CD14-positive monocyte (primary cell): ENCODE results near the gene MAFG. TPM values are rescaled to one million over a fixed set of nuclear protein-coding genes. Genes with fewer than 3 reads are reported as not detected.
A peak's percentile ranks its signal among the peaks of the same experiment; 100 is the strongest.

ENCODE experiments used
- DNase-seq, 3 donors: peaks; one replicate each; pipeline ENCODE4 v3.0.0-alpha.2; 2011 to 2022
- H2AFZ ChIP-seq: 2 replicates; pipeline ENCODE4 v1.6.0; 2012; ENCODE audit warnings: mild to moderate bottlenecking, low read depth, low read length, inconsistent platforms; ENCODE audit not compliant: insufficient read depth, poor library complexity, severe bottlenecking
- H3K27ac ChIP-seq, 2 donors: 1 replicate in 1 of 2; 2 replicates in 1 of 2; pipeline ENCODE4 v1.5.1; 2012 to 2013; ENCODE audit warnings: low read length in 2 of 2, control low read depth in 1 of 2, inconsistent platforms in 1 of 2, low read depth in 1 of 2, mild to moderate bottlenecking in 1 of 2
- H3K27me3 ChIP-seq, 2 donors: one replicate each; pipeline versions ENCODE4 v1.6.0 to v1.6.1; 2011 to 2013; ENCODE audit warnings: low read length in 2 of 2; ENCODE audit not compliant: control insufficient read depth in 2 of 2, insufficient read depth in 2 of 2
- H3K36me3 ChIP-seq, 2 donors: replicated peaks in 1 of 2; 1 replicate in 1 of 2; 2 replicates in 1 of 2; pipeline versions ENCODE4 v1.5.1 to v1.6.1; 2012 to 2013; ENCODE audit warnings: low read length in 2 of 2, control low read depth in 1 of 2, inconsistent platforms in 1 of 2, mild to moderate bottlenecking in 1 of 2; ENCODE audit not compliant: insufficient read depth in 2 of 2, control insufficient read depth in 1 of 2
- H3K4me1 ChIP-seq, 2 donors: 1 replicate in 1 of 2; 2 replicates in 1 of 2; pipeline versions ENCODE4 v1.5.1 to v1.6.1; 2012 to 2013; ENCODE audit warnings: low read length in 2 of 2, control low read depth in 1 of 2, inconsistent platforms in 1 of 2, mild to moderate bottlenecking in 1 of 2, moderate library complexity in 1 of 2; ENCODE audit not compliant: insufficient read depth in 2 of 2, control insufficient read depth in 1 of 2
- H3K4me2 ChIP-seq: replicated peaks from 2 replicates; pipeline ENCODE3; 2012; ENCODE audit warnings: low read length, moderate library complexity, mild to moderate bottlenecking; ENCODE audit not compliant: poor library complexity, severe bottlenecking; ENCODE audit errors: extremely low read depth
- H3K4me3 ChIP-seq, 3 experiments: fragments of 200-600 bp in 1 of 3; sonication (generic) in 1 of 3; replicated peaks in 1 of 3; 1 replicate in 2 of 3; 2 replicates in 1 of 3; pipeline ENCODE4 v1.5.1; 2011 to 2013; ENCODE audit warnings: low read length in 3 of 3, mild to moderate bottlenecking in 3 of 3, control low read depth in 2 of 3, low read depth in 2 of 3, inconsistent platforms in 1 of 3, moderate library complexity in 1 of 3
- H3K79me2 ChIP-seq: 2 replicates; pipeline ENCODE4 v1.6.0; 2012; ENCODE audit warnings: mild to moderate bottlenecking, control low read depth, inconsistent platforms, low read length, moderate library complexity; ENCODE audit not compliant: insufficient read depth
- H3K9ac ChIP-seq: 2 replicates; pipeline ENCODE4 v1.6.0; 2017; ENCODE audit warnings: low read length, mild to moderate bottlenecking; ENCODE audit not compliant: insufficient read depth, poor library complexity, severe bottlenecking
- H3K9me3 ChIP-seq, 2 donors: replicated peaks in 1 of 2; 1 replicate in 1 of 2; 2 replicates in 1 of 2; pipeline versions ENCODE4 v1.5.1 to v1.6.1; 2012 to 2013; ENCODE audit warnings: low read length in 2 of 2, control low read depth in 1 of 2; ENCODE audit not compliant: control insufficient read depth in 1 of 2, insufficient read depth in 1 of 2
- H4K20me1 ChIP-seq: 2 replicates; pipeline ENCODE4 v1.6.0; 2012; ENCODE audit warnings: mild to moderate bottlenecking, low read length, control low read depth, moderate library complexity; ENCODE audit not compliant: insufficient read depth
- H3K27ac Mint-ChIP-seq, 7 donors: one replicate each; pipeline ENCODE4 v1.8.0; 2020; ENCODE audit warnings: mild to moderate bottlenecking in 7 of 7, mixed read lengths in 7 of 7, moderate library complexity in 6 of 7, inconsistent platforms in 2 of 7
- H3K27me3 Mint-ChIP-seq, 3 donors: one replicate each; pipeline ENCODE4 v1.8.0; 2021 to 2022; ENCODE audit warnings: low read depth in 3 of 3, mild to moderate bottlenecking in 3 of 3, mixed read lengths in 3 of 3, moderate library complexity in 3 of 3, inconsistent platforms in 1 of 3
- H3K36me3 Mint-ChIP-seq, 2 donors: one replicate each; pipeline ENCODE4 v1.8.0; 2020; ENCODE audit warnings: mixed read lengths in 2 of 2, inconsistent platforms in 1 of 2, mild to moderate bottlenecking in 1 of 2
- H3K4me1 Mint-ChIP-seq: one replicate; pipeline ENCODE4 v1.8.0; 2020; ENCODE audit warnings: mild to moderate bottlenecking, mixed read lengths
- H3K4me3 Mint-ChIP-seq, 2 donors: one replicate each; pipeline ENCODE4 v1.8.0; 2020; ENCODE audit warnings: mild to moderate bottlenecking in 2 of 2, mixed read lengths in 2 of 2, moderate library complexity in 1 of 2
- H3K9me3 Mint-ChIP-seq, 7 donors: one replicate each; pipeline ENCODE4 v1.8.0; 2020 to 2022; ENCODE audit warnings: mixed read lengths in 7 of 7, mild to moderate bottlenecking in 6 of 7, moderate library complexity in 6 of 7, inconsistent platforms in 2 of 7
- WGBS: methylation state at CpG from one replicate; pipeline ENCODE4 v1.1.5; 2013; ENCODE audit warnings: missing lambda C conversion rate; ENCODE audit not compliant: insufficient coverage; 5-methylcytosine and 5-hydroxymethylcytosine counted together
- intact Hi-C, 2 donors: fragments of 100-400 bp; cut with micrococcal nuclease; formaldehyde crosslinking; loops; one replicate each; pipeline versions ENCODE4 v1.15.0 to v1.15.1; 2023
- polyA plus RNA-seq, 3 donors: library from polyadenylated mRNA; depleted of rRNA in 1 of 3; unstranded in 2 of 3; stranded (reverse) in 1 of 3; fragments of 300-500 nt in 2 of 3; fragments of >200 nt in 1 of 3; fragmentation: Illumina TruSeq in 2 of 3; gene quantifications; 1 replicate in 2 of 3; 2 replicates in 1 of 3; pipeline ENCODE4 v1.2.3, GENCODE V29; 2012 to 2021
- TF ChIP-seq, protein P1 (sequence below): fragments of 200-600 bp; IDR thresholded peaks from one replicate; pipeline ENCODE4 v1.8.0; 2022; ENCODE audit warnings: antibody characterized with exemption, mild to moderate bottlenecking

Gene MAFG
- polyA plus RNA-seq, 3 donors = 7.4 to 66.0 (median 7.6) TPM

DNA sequence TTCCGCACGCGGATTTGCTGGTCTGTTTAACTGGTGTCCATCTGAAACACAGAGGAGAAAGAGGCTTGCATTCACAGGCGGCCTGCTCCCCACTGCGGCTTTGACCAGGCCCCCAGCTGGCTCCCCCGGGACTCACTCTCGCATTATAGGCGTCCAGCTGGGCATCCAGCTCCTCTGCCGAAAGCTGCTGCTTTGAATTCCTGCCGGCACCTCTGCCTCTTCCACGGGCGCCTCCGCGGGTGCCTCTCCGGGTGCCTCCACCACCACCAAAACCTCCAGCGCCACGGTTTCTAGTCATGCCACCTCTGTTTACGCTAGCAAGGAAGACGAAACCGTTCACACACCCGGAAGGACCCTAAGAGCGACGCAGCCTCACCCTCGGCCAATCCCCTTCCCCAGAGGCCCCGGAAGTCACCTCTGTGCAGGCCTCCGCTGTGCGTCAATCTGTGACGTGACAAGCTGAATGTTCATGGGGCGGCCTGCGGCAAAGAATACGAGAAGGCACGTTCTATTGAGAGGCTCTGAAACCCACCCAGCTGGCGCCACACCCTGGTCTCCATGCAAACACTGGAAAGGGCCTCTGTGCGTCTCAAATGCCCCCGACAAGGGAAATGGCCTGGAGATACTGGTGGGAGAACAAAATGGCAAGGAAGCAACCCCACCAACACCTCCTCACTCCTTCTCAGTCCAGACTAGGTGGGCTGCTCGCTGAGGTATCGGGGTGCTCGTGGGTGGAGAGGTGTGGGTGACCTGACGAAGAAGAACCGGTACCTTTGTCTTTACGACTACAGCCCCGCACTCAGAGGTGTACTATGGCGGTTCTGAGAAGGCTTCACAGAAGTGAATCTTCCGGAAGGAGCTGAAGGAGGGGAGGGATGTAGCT is 39.2 kb downstream of the MAFG start:
- H3K4me3 ChIP-seq = no peak overlapping the region
- Mint-ChIP-seq H3K4me1 (peaks cover 15% of the 10 kb centered on the region), H3K27ac (peak overlapping the region in 2 of 7 donors; percentile 12 to 75), H3K36me3 (peaks cover 49 to 71% of the 10 kb centered on the region in 2 donors), H3K27me3 (peaks cover 0 to 2% (median 0%) of the 10 kb centered on the region in 3 donors), H3K4me3 (no peak overlapping the region), H3K9me3 (no peaks in the 10 kb centered on the region)
- H3K9me3 ChIP-seq = no peaks in the 10 kb centered on the region
- H3K27ac ChIP-seq = no peak overlapping the region
- peaks cover 60 to 67% of the 10 kb centered on the region in 2 donors for H3K36me3 ChIP-seq
- H3K27me3 ChIP-seq = no peaks in the 10 kb centered on the region
- peaks cover 62% of the 10 kb centered on the region for H3K79me2 ChIP-seq
- intact Hi-C loops = no loop called here
- no peak overlapping the region for H2AFZ ChIP-seq
- DNase-seq = no peak
- H4K20me1 ChIP-seq = peaks cover 38% of the 10 kb centered on the region
- TF ChIP-seq, protein P1, sequence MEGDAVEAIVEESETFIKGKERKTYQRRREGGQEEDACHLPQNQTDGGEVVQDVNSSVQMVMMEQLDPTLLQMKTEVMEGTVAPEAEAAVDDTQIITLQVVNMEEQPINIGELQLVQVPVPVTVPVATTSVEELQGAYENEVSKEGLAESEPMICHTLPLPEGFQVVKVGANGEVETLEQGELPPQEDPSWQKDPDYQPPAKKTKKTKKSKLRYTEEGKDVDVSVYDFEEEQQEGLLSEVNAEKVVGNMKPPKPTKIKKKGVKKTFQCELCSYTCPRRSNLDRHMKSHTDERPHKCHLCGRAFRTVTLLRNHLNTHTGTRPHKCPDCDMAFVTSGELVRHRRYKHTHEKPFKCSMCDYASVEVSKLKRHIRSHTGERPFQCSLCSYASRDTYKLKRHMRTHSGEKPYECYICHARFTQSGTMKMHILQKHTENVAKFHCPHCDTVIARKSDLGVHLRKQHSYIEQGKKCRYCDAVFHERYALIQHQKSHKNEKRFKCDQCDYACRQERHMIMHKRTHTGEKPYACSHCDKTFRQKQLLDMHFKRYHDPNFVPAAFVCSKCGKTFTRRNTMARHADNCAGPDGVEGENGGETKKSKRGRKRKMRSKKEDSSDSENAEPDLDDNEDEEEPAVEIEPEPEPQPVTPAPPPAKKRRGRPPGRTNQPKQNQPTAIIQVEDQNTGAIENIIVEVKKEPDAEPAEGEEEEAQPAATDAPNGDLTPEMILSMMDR = no peak
- no peak overlapping the region for H3K4me2 ChIP-seq
- H3K4me1 ChIP-seq = peaks cover 16 to 25% of the 10 kb centered on the region in 2 donors
- 97% methylated on average over 32 of the region's 44 CpGs for WGBS
- H3K9ac ChIP-seq = no peak overlapping the region

DNA sequence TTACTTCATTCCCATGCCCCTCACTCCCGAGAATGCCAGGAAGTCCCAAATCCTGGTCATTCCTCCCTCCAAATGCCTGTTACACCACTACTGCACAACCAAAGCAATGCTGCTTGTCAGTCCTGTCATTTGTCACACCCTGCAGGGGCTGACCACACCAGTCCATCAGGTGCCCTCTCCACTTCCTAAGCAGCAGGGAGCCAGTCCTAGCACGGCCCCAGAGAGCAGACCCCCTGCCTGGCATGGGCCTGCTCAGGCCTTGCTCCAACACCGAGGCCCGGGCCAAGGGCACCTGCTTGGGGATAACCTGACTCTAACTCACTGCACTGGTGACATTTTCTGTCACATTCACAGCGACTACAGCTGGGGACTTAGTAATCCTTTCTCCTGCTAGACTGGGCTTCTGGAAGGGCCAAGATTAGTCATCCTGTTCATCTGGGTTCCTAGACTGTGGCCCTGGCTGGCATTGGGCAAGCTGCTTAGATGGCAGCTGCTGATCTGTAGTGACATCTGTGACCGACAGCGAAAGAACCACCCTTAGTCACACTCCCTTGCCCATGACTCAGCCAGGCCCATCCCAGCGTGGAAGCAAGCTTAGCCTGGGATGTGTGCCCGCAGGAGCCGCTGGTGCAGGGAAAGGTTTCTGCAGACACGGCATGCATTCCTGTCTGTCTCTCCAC is 41.5 kb downstream of the MAFG start:
- Histone ChIP-seq H3K4me1 (peaks cover 9 to 12% of the 10 kb centered on the region in 2 donors), H3K36me3 (peaks cover 66 to 76% of the 10 kb centered on the region in 2 donors), H4K20me1 (peaks cover 38% of the 10 kb centered on the region), H3K9ac (no peak overlapping the region), H3K4me2 (no peak overlapping the region), H3K79me2 (peaks cover 47% of the 10 kb centered on the region), H3K9me3 (no peaks in the 10 kb centered on the region), H3K27ac (peak overlapping the region in 1 of 2 donors; percentile 31), H2AFZ (no peak overlapping the region), H3K4me3 (no peak overlapping the region), H3K27me3 (no peaks in the 10 kb centered on the region)
- H3K27ac Mint-ChIP-seq = peak overlapping the region in 3 of 7 donors; percentile 29 to 66 (median 45)
- DNase-seq = peak in 1 of 3 donors; percentile 55
- TF ChIP-seq, protein P1 = no peak
- 96% methylated on average over 11 of the region's 11 CpGs for WGBS
- peaks cover 57 to 89% of the 10 kb centered on the region in 2 donors for H3K36me3 Mint-ChIP-seq
- intact Hi-C loops = no loop called here
- H3K27me3 Mint-ChIP-seq = peaks cover 0 to 3% (median 0%) of the 10 kb centered on the region in 3 donors
- peaks cover 8% of the 10 kb centered on the region for H3K4me1 Mint-ChIP-seq
- no peak overlapping the region for H3K4me3 Mint-ChIP-seq
- H3K9me3 Mint-ChIP-seq = no peaks in the 10 kb centered on the region
